SK-N-SH treated with all-trans-retinoic acid at 6 μM for 48 hours (cell line): ENCODE results near the gene PM20D1.

Experiments used
- ATAC-seq: fragments of 200-7000 bp; cut with Tn5 transposase; 3 replicates; pipeline ENCODE4 v1.9.1; 2020; ENCODE audit warnings: mild to moderate bottlenecking, moderate library complexity
- ARNTL ChIP-seq: fragments of 450-650 bp; formaldehyde crosslinking; IDR thresholded peaks from 2 replicates; pipeline ENCODE4 v1.5.0; 2020; ENCODE audit warnings: low read depth, mild to moderate bottlenecking, moderate library complexity, borderline replicate concordance
- BACH2 ChIP-seq: fragments of 250-450 bp; sonication (Bioruptor Pico); IDR thresholded peaks from 2 replicates; pipeline ENCODE4 v1.9.0; 2021; ENCODE audit warnings: mild to moderate bottlenecking, borderline replicate concordance
- CREB5 ChIP-seq: fragments of 250-450 bp; sonication (Bioruptor Pico); IDR thresholded peaks from 2 replicates; pipeline ENCODE4 v1.5.1; 2020; ENCODE audit warnings: low read depth, mild to moderate bottlenecking, moderate library complexity
- CSDC2 ChIP-seq: fragments of 250-450 bp; sonication (Bioruptor Pico); IDR thresholded peaks from 2 replicates; pipeline ENCODE4 v1.5.0; 2020; ENCODE audit warnings: mild to moderate bottlenecking, moderate library complexity
- CSRNP3 ChIP-seq: fragments of 250-450 bp; sonication (Bioruptor Pico); IDR thresholded peaks from 2 replicates; pipeline ENCODE4 v1.5.1; 2021; ENCODE audit warnings: mild to moderate bottlenecking, moderate library complexity
- ESRRG ChIP-seq: fragments of 250-450 bp; sonication (Bioruptor Pico); IDR thresholded peaks from 2 replicates; pipeline ENCODE4 v1.6.1; 2021; ENCODE audit warnings: mild to moderate bottlenecking
- GLIS3 ChIP-seq: fragments of 250-450 bp; sonication (Bioruptor Pico); IDR thresholded peaks from 2 replicates; pipeline ENCODE4 v1.5.0; 2020; ENCODE audit warnings: mild to moderate bottlenecking, moderate library complexity
- ISL1 ChIP-seq: fragments of 250-450 bp; sonication (Bioruptor Pico); IDR thresholded peaks from 2 replicates; pipeline ENCODE4 v2.1.2; 2022; ENCODE audit warnings: mild to moderate bottlenecking, moderate library complexity
- OSR1 ChIP-seq: fragments of 250-450 bp; sonication (Bioruptor Pico); IDR thresholded peaks from 2 replicates; pipeline ENCODE4 v1.8.0; 2022; ENCODE audit warnings: moderate library complexity, mild to moderate bottlenecking, inconsistent platforms
- PATZ1 ChIP-seq: fragments of 250-450 bp; sonication (Bioruptor Pico); IDR thresholded peaks from 2 replicates; pipeline ENCODE4 v1.8.0; 2020; ENCODE audit warnings: mild to moderate bottlenecking, moderate library complexity, borderline replicate concordance
- PPARA ChIP-seq: fragments of 250-450 bp; sonication (Bioruptor Pico); IDR thresholded peaks from 2 replicates; pipeline ENCODE4 v1.5.0; 2020; ENCODE audit warnings: mild to moderate bottlenecking, borderline replicate concordance
- RARB ChIP-seq: fragments of 250-450 bp; sonication (Bioruptor Pico); IDR thresholded peaks from 2 replicates; pipeline ENCODE4 v1.8.0; 2021; ENCODE audit warnings: mild to moderate bottlenecking, moderate library complexity
- SNAI2 ChIP-seq: fragments of 250-450 bp; sonication (Bioruptor Pico); IDR thresholded peaks from 2 replicates; pipeline ENCODE4 v1.5.0; 2020; ENCODE audit warnings: mild to moderate bottlenecking, moderate library complexity
- TCF4 ChIP-seq: fragments of 250-450 bp; sonication (Bioruptor Pico); IDR thresholded peaks from 2 replicates; pipeline ENCODE4 v1.8.0; 2021; ENCODE audit warnings: mild to moderate bottlenecking, moderate library complexity, borderline replicate concordance
- TOX ChIP-seq: fragments of 250-450 bp; sonication (Bioruptor Pico); IDR thresholded peaks from 2 replicates; pipeline ENCODE4 v1.8.0; 2021; ENCODE audit warnings: mild to moderate bottlenecking, moderate library complexity, borderline replicate concordance
- TSHZ2 ChIP-seq: fragments of 250-450 bp; sonication (Bioruptor Pico); IDR thresholded peaks from 2 replicates; pipeline ENCODE4 v1.5.0; 2020; ENCODE audit warnings: mild to moderate bottlenecking, moderate library complexity
- ZC3H10 ChIP-seq: fragments of 250-450 bp; sonication (Bioruptor Pico); IDR thresholded peaks from 2 replicates; pipeline ENCODE4 v1.5.1; 2021; ENCODE audit warnings: mild to moderate bottlenecking, moderate library complexity
- ZFP3 ChIP-seq: fragments of 250-450 bp; sonication (Bioruptor Pico); IDR thresholded peaks from 2 replicates; pipeline ENCODE4 v1.5.0; 2020; ENCODE audit warnings: mild to moderate bottlenecking, moderate library complexity
- ZFP30 ChIP-seq: fragments of 450-650 bp; formaldehyde crosslinking; IDR thresholded peaks from 2 replicates; pipeline ENCODE4 v1.5.0; 2022; ENCODE audit warnings: mild to moderate bottlenecking, moderate library complexity
- ZNF565 ChIP-seq: fragments of 450-650 bp; formaldehyde crosslinking; conservative IDR thresholded peaks from 2 replicates; pipeline ENCODE4 v1.5.0; 2020; ENCODE audit warnings: low read depth, mild to moderate bottlenecking, moderate library complexity
- ZNF8 ChIP-seq: fragments of 450-650 bp; formaldehyde crosslinking; IDR thresholded peaks from 2 replicates; pipeline ENCODE4 v1.5.0; 2020; ENCODE audit warnings: mild to moderate bottlenecking, moderate library complexity

Gene PM20D1

GRCh38 chr1:205785446-205785845, 64.5 kb downstream of the PM20D1 start:
- TF ChIP-seq BACH2 (CRISPR knock-in tag) = no peak
- TF ChIP-seq ZNF565 = no peak
- no peak for TF ChIP-seq ESRRG (CRISPR knock-in tag)
- no peak for TF ChIP-seq ARNTL (CRISPR knock-in tag)
- TF ChIP-seq TCF4 (CRISPR knock-in tag) = no peak
- no peak for ATAC-seq

GRCh38 chr1:205783904-205784303, 66.0 kb downstream of the PM20D1 start:
- TF ChIP-seq OSR1 (CRISPR knock-in tag) (no peak), ZNF565 (no peak), GLIS3 (no peak), TOX (CRISPR knock-in tag) (no peak), ARNTL (CRISPR knock-in tag) (no peak), ZFP30 (CRISPR knock-in tag) (no peak), ZC3H10 (no peak), BACH2 (CRISPR knock-in tag) (no peak)
- ATAC-seq = no peak

- TF ChIP-seq TCF4 (CRISPR knock-in tag) = no peak
- TF ChIP-seq PPARA (CRISPR knock-in tag) = no peak
- TF ChIP-seq ARNTL (CRISPR knock-in tag) = no peak
- TF ChIP-seq ZFP3 (CRISPR knock-in tag) = no peak
- TF ChIP-seq ZNF565 = no peak
- TF ChIP-seq CSRNP3 (CRISPR knock-in tag) = no peak
- TF ChIP-seq PATZ1 (CRISPR knock-in tag) = no peak
- no peak for TF ChIP-seq ZC3H10
- no peak for TF ChIP-seq CSDC2 (CRISPR knock-in tag)
- TF ChIP-seq GLIS3 = no peak
- no peak for TF ChIP-seq SNAI2 (CRISPR knock-in tag)
- no peak for TF ChIP-seq RARB
- TF ChIP-seq ZFP30 (CRISPR knock-in tag) = no peak
- no peak for TF ChIP-seq ESRRG (CRISPR knock-in tag)
- TF ChIP-seq CREB5 (CRISPR knock-in tag) = no peak
- ATAC-seq = no peak
These were observed 66.5 kb downstream of the PM20D1 start for GRCh38 chr1:205783433-205783795.

GRCh38 chr1:205782627-205783432, 67.1 kb downstream of the PM20D1 start:
- ATAC-seq = no peak
- no peak for TF ChIP-seq PATZ1 (CRISPR knock-in tag)
- TF ChIP-seq CREB5 (CRISPR knock-in tag) = no peak
- TF ChIP-seq TSHZ2 = no peak
- no peak for TF ChIP-seq ZNF8 (CRISPR knock-in tag)
- no peak for TF ChIP-seq ESRRG (CRISPR knock-in tag)
- TF ChIP-seq BACH2 (CRISPR knock-in tag) = no peak
- TF ChIP-seq ZFP3 (CRISPR knock-in tag) = no peak
- TF ChIP-seq TOX (CRISPR knock-in tag) = no peak
- TF ChIP-seq ZC3H10 = no peak
- no peak for TF ChIP-seq ZNF565
- TF ChIP-seq OSR1 (CRISPR knock-in tag) = no peak
- TF ChIP-seq ARNTL (CRISPR knock-in tag) = no peak
- no peak for TF ChIP-seq SNAI2 (CRISPR knock-in tag)
- no peak for TF ChIP-seq ISL1 (CRISPR knock-in tag)
- TF ChIP-seq GLIS3 = no peak
